Fibroblast of lung (primary cell): ENCODE results near the gene FSD1. TPM values are rescaled to one million over a fixed set of nuclear protein-coding genes. Genes with fewer than 3 reads are reported as not detected.
A peak's percentile ranks its signal among the peaks of the same experiment; 100 is the strongest.

ENCODE experiments used
- DNase-seq, 2 donors: peaks; one replicate each; pipeline versions ENCODE4 v3.0.0 to v3.0.0-alpha.2; 2010; ENCODE audit warnings: low read depth in 2 of 2
- H2AFZ ChIP-seq: 2 replicates; pipeline ENCODE4 v1.5.1; 2012; ENCODE audit warnings: low read length, control low read depth, inconsistent platforms
- H3K27ac ChIP-seq: 2 replicates; pipeline ENCODE4 v1.5.1; 2011; ENCODE audit warnings: low read length, control low read depth; ENCODE audit not compliant: insufficient read depth
- H3K27me3 ChIP-seq: 2 replicates; pipeline ENCODE4 v1.5.1; 2011; ENCODE audit warnings: mild to moderate bottlenecking, low read length; ENCODE audit not compliant: control insufficient read depth, insufficient read depth
- H3K36me3 ChIP-seq: 2 replicates; pipeline ENCODE4 v1.5.1; 2011; ENCODE audit warnings: low read length; ENCODE audit not compliant: control insufficient read depth, insufficient read depth
- H3K4me1 ChIP-seq: 2 replicates; pipeline ENCODE4 v1.5.1; 2011; ENCODE audit warnings: low read length; ENCODE audit not compliant: control insufficient read depth, insufficient read depth; ENCODE audit errors: extremely low read depth
- H3K4me2 ChIP-seq: 2 replicates; pipeline ENCODE4 v1.5.1; 2011; ENCODE audit warnings: low read length, control low read depth; ENCODE audit not compliant: insufficient read depth; ENCODE audit errors: extremely low read depth
- H3K4me3 ChIP-seq, 4 experiments: fragments of 200-600 bp in 1 of 4; sonication (generic) in 1 of 4; replicated peaks in 1 of 4; 2 replicates each; pipeline ENCODE4 v1.5.1; 2011 to 2016; ENCODE audit warnings: low read length in 4 of 4, low read depth in 3 of 4, mild to moderate bottlenecking in 3 of 4, control low read depth in 2 of 4, inconsistent platforms in 1 of 4, mixed read lengths in 1 of 4; ENCODE audit not compliant: insufficient read depth in 1 of 4; ENCODE audit errors: control extremely low read depth in 1 of 4
- H3K79me2 ChIP-seq: 2 replicates; pipeline ENCODE4 v1.5.1; 2012; ENCODE audit warnings: mild to moderate bottlenecking, low read length, inconsistent platforms; ENCODE audit not compliant: control insufficient read depth, insufficient read depth
- H3K9ac ChIP-seq: 2 replicates; pipeline ENCODE4 v1.5.1; 2011; ENCODE audit warnings: mild to moderate bottlenecking, low read length, control low read depth; ENCODE audit not compliant: insufficient read depth
- H3K9me3 ChIP-seq: 2 replicates; pipeline ENCODE4 v1.5.1; 2012; ENCODE audit warnings: low read depth, low read length; ENCODE audit not compliant: control insufficient read depth, insufficient read depth
- H4K20me1 ChIP-seq: 2 replicates; pipeline ENCODE4 v1.5.1; 2011; ENCODE audit warnings: low read length; ENCODE audit not compliant: control insufficient read depth, insufficient read depth; ENCODE audit errors: extremely low read depth
- CTCF ChIP-seq, 2 donors: IDR thresholded peaks in 1 of 2; conservative IDR thresholded peaks in 1 of 2; 1 replicate in 1 of 2; 2 replicates in 1 of 2; pipeline ENCODE4 v1.5.1; 2011 to 2012; ENCODE audit warnings: low read length in 2 of 2, control low read depth in 1 of 2, inconsistent platforms in 1 of 2, low read depth in 1 of 2, mild to moderate bottlenecking in 1 of 2
- EZH2 ChIP-seq: IDR thresholded peaks from 2 replicates; pipeline ENCODE4 v1.5.1; 2012; ENCODE audit warnings: low read length, control low read depth, mild to moderate bottlenecking; ENCODE audit errors: missing control alignments
- polyA plus RNA-seq, 2 donors: library from polyadenylated mRNA; depleted of rRNA in 1 of 2; stranded (reverse) in 1 of 2; unstranded in 1 of 2; fragments of >200 nt; gene quantifications; 2 replicates each; pipeline ENCODE4 v1.2.1, GENCODE V29; 2011 to 2012; ENCODE audit warnings: missing spikeins in 1 of 2
- total RNA-seq: library from RNA; depleted of rRNA; stranded (reverse); fragments of >200 nt; gene quantifications from 2 replicates; pipeline ENCODE4 v1.2.1, GENCODE V29; 2014

FSD1 gene
- total and polyA plus RNA-seq, 2 donors (not counting 1 experiment from before 2014, with no cell fraction given), result 4.6 to 10.1 TPM

GRCh38 chr19:4360081-4360569 is 55.7 kb downstream of the FSD1 start:
- H3K4me3 ChIP-seq, result no peak overlapping the region
- no peak for DNase-seq
- no peaks in the 10 kb centered on the region for H4K20me1 ChIP-seq
- no peaks in the 10 kb centered on the region for H3K79me2 ChIP-seq
- H3K4me2 ChIP-seq, result no peak overlapping the region
- no peaks in the 10 kb centered on the region for H3K4me1 ChIP-seq
- no peak overlapping the region for H3K9ac ChIP-seq
- H3K27me3 ChIP-seq, result no peaks in the 10 kb centered on the region
- no peak overlapping the region for H2AFZ ChIP-seq
- TF ChIP-seq EZH2 (no peak), CTCF (conservative IDR thresholded peaks at IDR 0.05 in 1 of 2, IDR thresholded peaks at IDR 0.05 in 1 of 2; ENCODE audit: low read depth in 1 of 2, low read length in 2 of 2) (no peak)
- H3K9me3 ChIP-seq, result no peaks in the 10 kb centered on the region
- no peak overlapping the region for H3K27ac ChIP-seq
- H3K36me3 ChIP-seq, result peaks cover 47% of the 10 kb centered on the region

GRCh38 chr19:4360641-4361151 is 56.3 kb downstream of the FSD1 start:
- DNase-seq, result peak in 1 of 2 donors; percentile 63
- Histone ChIP-seq H3K9me3 (no peaks in the 10 kb centered on the region), H3K27me3 (no peaks in the 10 kb centered on the region), H3K36me3 (peaks cover 52% of the 10 kb centered on the region), H3K27ac (no peak overlapping the region), H3K9ac (no peak overlapping the region), H3K79me2 (no peaks in the 10 kb centered on the region), H2AFZ (no peak overlapping the region), H3K4me1 (no peaks in the 10 kb centered on the region), H3K4me3 (no peak overlapping the region), H3K4me2 (no peak overlapping the region), H4K20me1 (no peaks in the 10 kb centered on the region)
- TF ChIP-seq CTCF (conservative IDR thresholded peaks at IDR 0.05 in 1 of 2, IDR thresholded peaks at IDR 0.05 in 1 of 2; ENCODE audit: low read depth in 1 of 2, low read length in 2 of 2), result no peak
- no peak for TF ChIP-seq EZH2

- Histone ChIP-seq H3K4me3 (no peak overlapping the region), H2AFZ (no peak overlapping the region), H3K27ac (no peak overlapping the region), H3K9ac (no peak overlapping the region), H3K9me3 (no peaks in the 10 kb centered on the region), H3K79me2 (peaks cover 2% of the 10 kb centered on the region), H3K4me1 (no peaks in the 10 kb centered on the region), H4K20me1 (no peaks in the 10 kb centered on the region), H3K36me3 (peaks cover 59% of the 10 kb centered on the region), H3K4me2 (no peak overlapping the region), H3K27me3 (no peaks in the 10 kb centered on the region)
- peak; percentile 27 to 37 for DNase-seq
- TF ChIP-seq EZH2 (no peak), CTCF (conservative IDR thresholded peaks at IDR 0.05 in 1 of 2, IDR thresholded peaks at IDR 0.05 in 1 of 2; ENCODE audit: low read depth in 1 of 2, low read length in 2 of 2) (no peak)
Measured at GRCh38 chr19:4361152-4362046, 57.0 kb downstream of the FSD1 start.
